ENCODE measurements around the gene DDX39A.
A peak's percentile ranks its signal among the peaks of the same experiment; 100 is the strongest.

Gene DDX39A

GRCh38 chr19:14433554-14434501 lies 14.7 kb upstream of the DDX39A start:
- DNase-seq = peak; percentile 85

- DNase-seq = peak; percentile 61
These were observed 13.8 kb upstream of the DDX39A start, which contains the start of gene PKN1 for GRCh38 chr19:14432791-14433553. TSS of gene PKN1 (plus strand) at chr19:14433306. CDS start at chr19:14433522, 216 bp downstream.

- no peak for DNase-seq
These were observed 11.6 kb upstream of the DDX39A start for GRCh38 chr19:14430712-14431111.

- no peak for DNase-seq
These were observed 9.8 kb upstream of the DDX39A start for GRCh38 chr19:14428882-14429416.

- no peak for DNase-seq
These were observed 8.3 kb upstream of the DDX39A start for GRCh38 chr19:14427461-14427860.

GRCh38 chr19:14425696-14426138 lies 6.6 kb upstream of the DDX39A start:
- DNase-seq = no peak

- no peak for DNase-seq
These were observed 360 bp downstream of the DDX39A start for GRCh38 chr19:14418856-14419105.

- DNase-seq = no peak
These were observed 2.3 kb downstream of the DDX39A start for GRCh38 chr19:14416817-14417231.

- no peak for DNase-seq
These were observed 4.0 kb downstream of the DDX39A start for GRCh38 chr19:14414926-14415690.

- DNase-seq = no peak
These were observed 5.4 kb downstream of the DDX39A start for GRCh38 chr19:14413693-14414181.

- no peak for DNase-seq
These were observed 6.0 kb downstream of the DDX39A start for GRCh38 chr19:14412996-14413692.

- DNase-seq = no peak
These were observed 6.7 kb downstream of the DDX39A start for GRCh38 chr19:14412324-14412995.

GRCh38 chr19:14411938-14412245 lies 7.2 kb downstream of the DDX39A start:
- no peak for DNase-seq

- no peak for DNase-seq
These were observed 7.8 kb downstream of the DDX39A start for GRCh38 chr19:14411161-14411937.

GRCh38 chr19:14410091-14411051 lies 8.8 kb downstream of the DDX39A start:
- DNase-seq = no peak

GRCh38 chr19:14409146-14410023 lies 9.8 kb downstream of the DDX39A start:
- DNase-seq = no peak

GRCh38 chr19:14408491-14409145 lies 10.5 kb downstream of the DDX39A start:
- DNase-seq = no peak
